Measurements from ENCODE around the gene TNNC1. TPM values are rescaled to one million over a fixed set of nuclear protein-coding genes. Genes with fewer than 3 reads are reported as not detected.

The TNNC1 gene
- total RNA-seq, 1 donor from 2014 or later = 12.4 TPM

GRCh38 chr3:52439426-52440248 is 14.2 kb downstream of the TNNC1 start:
- no peak for FAIRE-seq
- TF ChIP-seq CTCF (IDR thresholded peaks at IDR 0.05; ENCODE audit: insufficient read depth, low read depth, low read length) = no peak
- TF ChIP-seq EZH2 (IDR thresholded peaks at IDR 0.05; ENCODE audit: insufficient read depth, low read length) = no peak
- H3K27ac Mint-ChIP-seq (ENCODE audit: unreplicated experiment) = no peak overlapping the region
- no peaks in the 10 kb centered on the region for H4K20me1 ChIP-seq (ENCODE audit: insufficient read depth, low read length)
- no peak for DNase-seq (ENCODE audit: low read depth)
- H3K9me3 Mint-ChIP-seq (ENCODE audit: unreplicated experiment) = no peaks in the 10 kb centered on the region
- H3K4me2 ChIP-seq (ENCODE audit: low read length) = no peak overlapping the region
- H3K4me1 ChIP-seq (ENCODE audit: insufficient read depth, low read length) = no peaks in the 10 kb centered on the region
- H3K27ac ChIP-seq (ENCODE audit: low read depth, low read length) = no peak overlapping the region
- H3K79me2 ChIP-seq (ENCODE audit: insufficient read depth, low read length) = no peaks in the 10 kb centered on the region
- peaks cover 2% of the 10 kb centered on the region for H3K4me1 Mint-ChIP-seq (ENCODE audit: low read depth, unreplicated experiment)
- no peaks in the 10 kb centered on the region for H3K36me3 ChIP-seq (ENCODE audit: insufficient read depth, low read length)
- H3K4me3 Mint-ChIP-seq (ENCODE audit: unreplicated experiment) = no peak overlapping the region
- no peaks in the 10 kb centered on the region for H3K9me3 ChIP-seq (ENCODE audit: insufficient read depth, low read depth, low read length)
- H3K9ac ChIP-seq (ENCODE audit: low read length) = no peak overlapping the region
- no peak overlapping the region for H2AFZ ChIP-seq (ENCODE audit: low read depth, low read length)
- H3K27me3 Mint-ChIP-seq (ENCODE audit: low read depth, unreplicated experiment) = peaks cover 23% of the 10 kb centered on the region
- no peaks in the 10 kb centered on the region for H3K36me3 Mint-ChIP-seq (ENCODE audit: low read depth, unreplicated experiment)
- H3K4me3 ChIP-seq (ENCODE audit: insufficient read depth, low read depth, low read length) = no peak overlapping the region
- H3K27me3 ChIP-seq (ENCODE audit: insufficient read depth, low read length) = no peaks in the 10 kb centered on the region

GRCh38 chr3:52438579-52439425 is 15.0 kb downstream of the TNNC1 start:
- Histone ChIP-seq H2AFZ (ENCODE audit: low read depth, low read length) (no peak overlapping the region), H3K36me3 (ENCODE audit: insufficient read depth, low read length) (no peaks in the 10 kb centered on the region), H3K4me2 (ENCODE audit: low read length) (no peak overlapping the region), H3K27ac (ENCODE audit: low read depth, low read length) (no peak overlapping the region), H3K9me3 (ENCODE audit: insufficient read depth, low read depth, low read length) (no peaks in the 10 kb centered on the region), H3K79me2 (ENCODE audit: insufficient read depth, low read length) (no peaks in the 10 kb centered on the region), H4K20me1 (ENCODE audit: insufficient read depth, low read length) (no peaks in the 10 kb centered on the region), H3K4me1 (ENCODE audit: insufficient read depth, low read length) (no peaks in the 10 kb centered on the region), H3K9ac (ENCODE audit: low read length) (no peak overlapping the region), H3K4me3 (ENCODE audit: insufficient read depth, low read depth, low read length) (no peak overlapping the region), H3K27me3 (ENCODE audit: insufficient read depth, low read length) (peaks cover 3% of the 10 kb centered on the region)
- FAIRE-seq = no peak
- peaks cover 25% of the 10 kb centered on the region for H3K27me3 Mint-ChIP-seq (ENCODE audit: low read depth, unreplicated experiment)
- H3K27ac Mint-ChIP-seq (ENCODE audit: unreplicated experiment) = no peak overlapping the region
- TF ChIP-seq CTCF (IDR thresholded peaks at IDR 0.05; ENCODE audit: insufficient read depth, low read depth, low read length) (no peak), EZH2 (IDR thresholded peaks at IDR 0.05; ENCODE audit: insufficient read depth, low read length) (no peak)
- no peak for DNase-seq (ENCODE audit: low read depth)
- no peaks in the 10 kb centered on the region for H3K9me3 Mint-ChIP-seq (ENCODE audit: unreplicated experiment)
- H3K4me1 Mint-ChIP-seq (ENCODE audit: low read depth, unreplicated experiment) = peaks cover 2% of the 10 kb centered on the region
- H3K36me3 Mint-ChIP-seq (ENCODE audit: low read depth, unreplicated experiment) = no peaks in the 10 kb centered on the region
- H3K4me3 Mint-ChIP-seq (ENCODE audit: unreplicated experiment) = no peak overlapping the region

All from astrocyte (in vitro differentiated cells and primary cell).